HG03520 (cell line): ENCODE data around the gene BDP1.
"Not testable (repeated sequence)": the region's sequence is repeated elsewhere in the genome, so short reads cannot be mapped to it uniquely, and the experiment has no call there.

ENCODE experiments used
- ATAC-seq: cut with Tn5 transposase; IDR thresholded peaks from one replicate; pipeline ENCODE4 v1.9.1; 2021; ENCODE audit warnings: mild to moderate bottlenecking, moderate library complexity; ENCODE audit not compliant: unreplicated experiment

Gene BDP1

DNA sequence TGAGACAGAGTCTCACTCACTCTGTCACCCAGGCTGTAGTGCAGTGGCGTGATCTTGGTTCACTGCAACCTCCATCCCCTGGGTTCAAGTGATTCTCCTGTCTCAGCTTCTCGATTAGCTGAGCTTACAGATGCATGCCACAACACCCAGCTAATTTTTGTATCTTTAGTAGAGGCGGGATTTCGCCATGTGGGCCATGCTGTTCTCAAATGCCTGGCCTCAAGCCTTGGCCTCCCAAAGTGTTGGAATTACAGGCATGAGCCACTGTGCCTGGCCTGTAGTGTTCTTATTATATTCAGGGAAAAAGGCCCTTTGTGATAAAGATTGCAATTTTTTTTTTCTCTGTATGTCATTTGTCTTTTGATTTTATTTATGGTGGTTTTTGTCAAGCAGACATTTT is 107.7 kb downstream of the BDP1 start:
- no peak for ATAC-seq

DNA sequence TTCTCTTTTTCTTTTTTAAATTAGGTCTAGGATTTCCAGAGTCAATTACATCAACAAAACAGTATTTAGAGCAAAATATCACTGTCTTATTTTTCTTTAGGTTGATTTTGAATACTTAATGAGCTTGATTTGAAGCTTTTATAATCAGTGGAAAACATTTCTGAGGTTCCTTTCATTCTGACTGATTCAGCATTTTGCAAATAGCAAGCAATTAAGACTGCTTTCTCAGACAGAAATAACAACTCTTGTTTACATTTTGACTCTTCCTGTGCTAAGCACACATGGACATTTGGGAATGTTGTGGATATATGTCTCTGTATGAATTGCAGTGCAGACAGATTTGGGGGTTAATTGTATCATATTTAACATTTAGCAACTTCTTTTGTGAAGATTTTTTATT is 109.4 kb downstream of the BDP1 start:
- ATAC-seq, result no peak

GRCh38 chr5:71569748-71570509 is 114.5 kb downstream of the BDP1 start:
- ATAC-seq, result no peak

DNA sequence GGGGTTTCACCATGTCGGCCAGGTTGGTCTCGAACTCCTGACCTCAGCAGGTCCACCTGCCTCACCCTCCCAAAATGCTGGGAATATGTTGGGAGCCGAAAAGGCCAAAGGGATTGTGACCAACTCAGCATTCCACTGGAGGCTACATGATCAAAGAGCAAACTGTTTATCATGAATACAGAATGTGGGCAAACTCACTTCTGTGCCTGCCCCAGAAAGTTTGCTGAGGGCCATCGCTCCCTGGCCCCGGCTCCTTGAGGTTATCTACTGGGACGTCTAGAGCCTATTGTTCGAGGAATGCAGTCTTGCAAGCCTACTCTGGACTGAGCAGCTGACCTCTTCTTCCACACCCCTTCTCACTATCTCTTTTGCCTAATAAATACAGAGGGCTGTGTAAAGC is 116.4 kb downstream of the BDP1 start:
- ATAC-seq, result not testable (repeated sequence)

DNA sequence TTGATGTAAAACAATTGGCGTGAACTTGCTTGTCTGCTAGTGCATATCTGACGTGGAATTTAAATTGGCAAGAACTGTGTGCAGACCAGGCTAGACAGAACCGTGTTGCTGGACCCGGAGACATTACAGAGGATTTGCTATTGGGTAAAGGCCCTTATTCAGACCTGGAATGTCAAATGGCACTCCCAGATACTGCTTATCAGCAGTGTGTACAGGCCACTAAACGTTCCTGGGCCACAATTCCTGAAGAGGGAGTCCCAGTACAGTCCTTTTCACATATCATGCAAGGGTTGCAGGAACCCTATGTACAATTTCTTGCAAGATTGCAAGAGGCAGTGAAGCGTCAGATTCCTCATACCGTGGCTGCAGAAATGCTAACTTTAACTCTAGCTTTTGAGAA is 118.1 kb downstream of the BDP1 start:
- no peak for ATAC-seq

GRCh38 chr5:71575588-71575987 is 120.1 kb downstream of the BDP1 start:
- ATAC-seq, result not testable (repeated sequence)

DNA sequence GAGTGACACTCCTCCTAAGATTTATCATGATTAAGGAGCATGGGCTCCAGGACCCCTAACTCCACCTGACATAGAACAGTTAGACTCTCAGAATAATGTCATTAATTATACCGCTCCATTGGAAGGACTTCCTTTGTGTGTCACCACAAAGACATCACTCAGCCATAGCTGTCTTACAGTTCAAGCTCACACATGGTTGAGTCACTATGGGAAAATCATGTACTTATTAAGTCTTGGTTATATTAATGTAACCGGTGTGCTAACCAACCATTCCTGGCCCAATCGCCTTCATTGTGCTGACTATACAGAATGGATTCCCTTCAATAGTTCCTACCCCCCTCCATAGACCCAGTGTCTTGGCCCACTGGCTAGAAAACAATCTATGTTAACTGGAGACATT is 120.8 kb downstream of the BDP1 start:
- ATAC-seq, result no peak

DNA sequence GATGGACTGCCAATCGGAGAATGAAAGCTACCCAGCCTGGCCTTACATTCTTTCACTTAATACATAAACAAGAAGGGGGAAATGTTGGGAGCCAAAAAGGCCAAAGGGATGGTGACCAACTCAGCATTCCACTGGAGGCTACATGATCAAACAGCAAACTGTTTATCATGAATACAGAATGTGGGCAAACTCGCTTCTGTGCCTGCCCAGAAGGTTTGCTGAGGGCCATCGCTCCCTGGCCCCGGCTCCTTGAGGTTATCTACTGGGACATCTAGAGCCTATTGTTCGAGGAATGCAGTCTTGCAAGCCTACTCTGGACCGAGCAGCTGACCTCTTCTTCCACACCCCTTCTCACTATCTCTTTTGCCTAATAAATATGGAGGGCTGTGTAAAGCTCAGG is 122.4 kb downstream of the BDP1 start:
- not testable (repeated sequence) for ATAC-seq

DNA sequence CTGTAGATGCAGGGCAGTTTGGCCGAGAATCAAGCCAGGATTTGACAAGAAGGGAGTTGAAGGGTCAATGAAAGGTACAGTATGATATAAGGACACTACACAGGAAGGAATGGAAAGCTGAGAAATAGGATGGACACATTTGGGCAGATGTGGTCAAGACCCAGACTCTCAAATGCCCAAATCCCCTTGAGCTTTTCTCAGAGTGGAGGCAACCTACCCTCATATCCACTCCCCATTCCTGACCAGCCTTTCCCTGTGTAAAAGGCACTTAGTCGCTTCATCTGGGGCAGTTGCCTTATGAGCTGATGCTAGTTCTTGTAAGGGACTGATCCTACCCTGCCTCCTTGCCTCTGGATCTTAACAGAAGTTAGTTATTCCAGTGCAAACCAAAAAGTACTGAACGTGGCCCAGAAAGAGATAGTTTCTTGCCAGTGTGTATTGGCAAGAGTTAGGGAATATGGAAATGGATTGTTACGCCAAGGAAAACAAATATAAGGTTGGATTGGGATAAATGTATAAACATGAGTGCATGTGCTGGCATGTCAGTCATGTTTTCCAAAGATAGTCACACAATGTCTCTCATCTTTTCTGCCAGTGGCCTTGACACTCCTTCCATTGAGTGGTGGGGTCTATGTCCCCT is 127.6 kb downstream of the BDP1 start:
- no peak for ATAC-seq

- ATAC-seq, result no peak
Observed at GRCh38 chr5:71586052-71586940, 130.8 kb downstream of the BDP1 start.

- peak; percentile 97 for ATAC-seq
Observed at GRCh38 chr5:71586941-71587765, 131.7 kb downstream of the BDP1 start, which contains the start of gene MCCC2. TSS of gene MCCC2 (plus strand) at chr5:71587340. CDS start at chr5:71587426, 86 bp downstream.

- ATAC-seq, result no peak
Observed at GRCh38 chr5:71587766-71588532, 132.5 kb downstream of the BDP1 start.

- no peak for ATAC-seq
Observed at GRCh38 chr5:71588533-71588885, 133.1 kb downstream of the BDP1 start.

- no peak for ATAC-seq
Observed at GRCh38 chr5:71589903-71590302, 134.5 kb downstream of the BDP1 start.

GRCh38 chr5:71591100-71591499 is 135.6 kb downstream of the BDP1 start:
- no peak for ATAC-seq

DNA sequence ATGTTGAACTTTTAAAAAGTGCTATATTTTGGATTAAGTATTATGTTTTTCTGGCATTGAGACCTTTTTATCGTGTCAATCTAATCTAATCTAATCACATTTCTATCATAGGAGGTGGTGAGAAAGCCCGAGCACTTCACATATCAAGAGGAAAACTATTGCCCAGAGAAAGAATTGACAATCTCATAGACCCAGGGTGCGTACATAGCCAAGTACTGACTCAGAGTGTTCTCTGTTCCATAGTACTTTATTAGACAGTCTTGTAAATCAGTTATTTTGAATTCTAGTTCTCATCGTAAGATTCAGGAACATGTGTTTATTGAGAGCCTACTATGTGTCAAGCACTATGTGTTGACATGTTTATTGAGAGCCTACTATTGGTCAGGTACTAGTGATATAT is 140.7 kb downstream of the BDP1 start:
- no peak for ATAC-seq

DNA sequence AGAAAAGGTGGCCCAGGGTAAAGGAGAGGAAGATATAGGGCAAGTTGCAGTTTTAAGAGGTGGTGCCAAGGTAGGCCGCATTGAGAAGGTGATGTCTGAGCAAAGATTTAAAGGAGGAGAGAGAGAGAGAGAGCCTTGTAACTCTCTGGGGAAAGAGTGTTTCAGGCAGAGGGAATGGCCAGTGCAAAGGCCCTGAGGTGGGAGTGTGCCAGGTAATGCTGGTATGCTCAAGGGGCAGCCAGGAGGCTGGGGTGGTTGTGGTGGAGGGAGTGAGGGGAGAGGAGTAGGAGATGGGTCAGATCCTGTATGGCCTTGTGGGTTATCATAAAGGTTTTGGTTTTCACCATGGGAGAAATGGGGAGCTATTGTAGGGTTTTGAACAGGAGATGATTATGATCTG is 141.6 kb downstream of the BDP1 start:
- no peak for ATAC-seq

- ATAC-seq, result no peak
Observed at GRCh38 chr5:71600783-71601182, 145.3 kb downstream of the BDP1 start.

GRCh38 chr5:71601222-71602026 is 146.0 kb downstream of the BDP1 start:
- ATAC-seq, result peak; percentile 91
